ENCODE data around the gene GPX2.

Gene GPX2

DNA sequence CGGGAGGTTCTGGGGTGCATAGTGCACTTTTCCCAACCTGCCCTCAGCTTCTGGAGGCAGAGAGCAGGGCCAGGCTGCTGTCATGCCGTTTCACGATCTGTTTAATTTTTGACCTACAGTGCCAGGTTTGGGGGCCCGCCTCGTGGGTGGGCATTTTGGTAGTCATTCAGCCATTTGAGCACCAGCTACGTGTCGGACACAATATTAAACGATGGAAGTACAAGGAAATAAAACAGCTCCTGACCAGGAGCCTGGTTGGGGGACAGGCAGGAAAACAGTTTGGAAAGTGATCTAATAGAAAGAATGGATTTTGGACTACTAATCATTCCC, 44.9 kb upstream of the GPX2 start:
- peak overlapping the region; percentile 81 for H3K4me2 ChIP-seq (ENCODE audit: low read length)
- H3K4me1 ChIP-seq (ENCODE audit: insufficient read depth, low read length, severe bottlenecking), result peaks cover 40% of the 10 kb centered on the region
- H3K9me2 ChIP-seq (ENCODE audit: low read depth, low read length), result no peaks in the 10 kb centered on the region
- H3F3A ChIP-seq (ENCODE audit: insufficient read depth, low read length), result no peaks in the 10 kb centered on the region
- no peaks in the 10 kb centered on the region for H3K27me3 ChIP-seq (ENCODE audit: insufficient read depth, low read length)
- no peaks in the 10 kb centered on the region for H3K9me3 ChIP-seq (ENCODE audit: low read length)
- H3K36me3 ChIP-seq (ENCODE audit: insufficient read depth, low read length), result 0 out of 2 replicates have a peak, but pooled peaks cover 4% of the 10 kb centered on the region
- no peaks in the 10 kb centered on the region for H4K20me1 ChIP-seq (ENCODE audit: insufficient read depth, low read length)
- H2AFZ ChIP-seq (ENCODE audit: low read length), result no peak overlapping the region
- peaks cover 11% of the 10 kb centered on the region for H3K79me2 ChIP-seq (ENCODE audit: insufficient read depth, low read length)
- peak overlapping the region; percentile 74 for H3K27ac ChIP-seq (ENCODE audit: low read depth, low read length, poor library complexity, severe bottlenecking)
- H3K4me3 ChIP-seq (ENCODE audit: low read depth, low read length, poor library complexity, severe bottlenecking), result peak overlapping the region; percentile 90
- no peak for TF ChIP-seq EZH2 (IDR thresholded peaks at IDR 0.05; ENCODE audit: borderline replicate concordance, low read length)
- TF ChIP-seq, protein P1, sequence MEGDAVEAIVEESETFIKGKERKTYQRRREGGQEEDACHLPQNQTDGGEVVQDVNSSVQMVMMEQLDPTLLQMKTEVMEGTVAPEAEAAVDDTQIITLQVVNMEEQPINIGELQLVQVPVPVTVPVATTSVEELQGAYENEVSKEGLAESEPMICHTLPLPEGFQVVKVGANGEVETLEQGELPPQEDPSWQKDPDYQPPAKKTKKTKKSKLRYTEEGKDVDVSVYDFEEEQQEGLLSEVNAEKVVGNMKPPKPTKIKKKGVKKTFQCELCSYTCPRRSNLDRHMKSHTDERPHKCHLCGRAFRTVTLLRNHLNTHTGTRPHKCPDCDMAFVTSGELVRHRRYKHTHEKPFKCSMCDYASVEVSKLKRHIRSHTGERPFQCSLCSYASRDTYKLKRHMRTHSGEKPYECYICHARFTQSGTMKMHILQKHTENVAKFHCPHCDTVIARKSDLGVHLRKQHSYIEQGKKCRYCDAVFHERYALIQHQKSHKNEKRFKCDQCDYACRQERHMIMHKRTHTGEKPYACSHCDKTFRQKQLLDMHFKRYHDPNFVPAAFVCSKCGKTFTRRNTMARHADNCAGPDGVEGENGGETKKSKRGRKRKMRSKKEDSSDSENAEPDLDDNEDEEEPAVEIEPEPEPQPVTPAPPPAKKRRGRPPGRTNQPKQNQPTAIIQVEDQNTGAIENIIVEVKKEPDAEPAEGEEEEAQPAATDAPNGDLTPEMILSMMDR (IDR thresholded peaks at IDR 0.05; ENCODE audit: low read length), result no peak
- H3K9ac ChIP-seq (ENCODE audit: low read length), result peak overlapping the region; percentile 85

- Histone ChIP-seq H3F3A (ENCODE audit: insufficient read depth, low read length) (no peaks in the 10 kb centered on the region), H3K79me2 (ENCODE audit: insufficient read depth, low read length) (peaks cover 11% of the 10 kb centered on the region), H3K9me2 (ENCODE audit: low read depth, low read length) (no peaks in the 10 kb centered on the region), H3K27ac (ENCODE audit: low read depth, low read length, poor library complexity, severe bottlenecking) (peak within 1 kb of the TSS; percentile 74), H3K4me1 (ENCODE audit: insufficient read depth, low read length, severe bottlenecking) (peaks cover 40% of the 10 kb centered on the region), H4K20me1 (ENCODE audit: insufficient read depth, low read length) (no peaks in the 10 kb centered on the region), H3K9ac (ENCODE audit: low read length) (peak within 1 kb of the TSS; percentile 85), H3K27me3 (ENCODE audit: insufficient read depth, low read length) (no peaks in the 10 kb centered on the region), H2AFZ (ENCODE audit: low read length) (peak within 1 kb of the TSS; percentile 80), H3K4me2 (ENCODE audit: low read length) (peak within 1 kb of the TSS; percentile 81), H3K4me3 (ENCODE audit: low read depth, low read length, poor library complexity, severe bottlenecking) (peak within 1 kb of the TSS; percentile 90), H3K9me3 (ENCODE audit: low read length) (no peaks in the 10 kb centered on the region), H3K36me3 (ENCODE audit: insufficient read depth, low read length) (0 out of 2 replicates have a peak, but pooled peaks cover 3% of the 10 kb centered on the region)
- TF ChIP-seq, protein P1 (IDR thresholded peaks at IDR 0.05; ENCODE audit: low read length), result peak; percentile 87
- TF ChIP-seq EZH2 (IDR thresholded peaks at IDR 0.05; ENCODE audit: borderline replicate concordance, low read length), result no peak
Observed at GRCh38 chr14:64986648-64987437, 44.3 kb upstream of the GPX2 start, which contains the start of gene FNTB. Gene FNTB (plus strand): TSS chr14:64986895. CDS start chr14:64986954, 59 bp downstream.

- H3K4me2 ChIP-seq (ENCODE audit: low read length), result peak overlapping the region; percentile 7; the same call in 1 of the 2 replicates
- peaks cover 27% of the 10 kb centered on the region for H3K4me1 ChIP-seq (ENCODE audit: insufficient read depth, low read length, severe bottlenecking)
- 0 out of 2 replicates have a peak, but pooled peaks cover under 1% of the 10 kb centered on the region for H3K36me3 ChIP-seq (ENCODE audit: insufficient read depth, low read length)
- H4K20me1 ChIP-seq (ENCODE audit: insufficient read depth, low read length), result no peaks in the 10 kb centered on the region
- no peaks in the 10 kb centered on the region for H3F3A ChIP-seq (ENCODE audit: insufficient read depth, low read length)
- no peaks in the 10 kb centered on the region for H3K27me3 ChIP-seq (ENCODE audit: insufficient read depth, low read length)
- H3K27ac ChIP-seq (ENCODE audit: low read depth, low read length, poor library complexity, severe bottlenecking), result no peak overlapping the region
- no peak overlapping the region for H2AFZ ChIP-seq (ENCODE audit: low read length)
- no peaks in the 10 kb centered on the region for H3K9me3 ChIP-seq (ENCODE audit: low read length)
- H3K9me2 ChIP-seq (ENCODE audit: low read depth, low read length), result no peaks in the 10 kb centered on the region
- peaks cover 9% of the 10 kb centered on the region for H3K79me2 ChIP-seq (ENCODE audit: insufficient read depth, low read length)
- no peak overlapping the region for H3K4me3 ChIP-seq (ENCODE audit: low read depth, low read length, poor library complexity, severe bottlenecking)
- TF ChIP-seq, protein P1 (IDR thresholded peaks at IDR 0.05; ENCODE audit: low read length), result peak; percentile 71
- no peak for TF ChIP-seq EZH2 (IDR thresholded peaks at IDR 0.05; ENCODE audit: borderline replicate concordance, low read length)
- no peak overlapping the region for H3K9ac ChIP-seq (ENCODE audit: low read length)
Observed at GRCh38 chr14:64983439-64984310, 41.1 kb upstream of the GPX2 start.

All from OCI-LY1 (cell line).